GM12872 (cell line): Measurements from ENCODE around the gene OSTM1.

Experiments used
- CTCF ChIP-seq: IDR thresholded peaks from 3 replicates; pipeline ENCODE4 v1.5.1; 2011; ENCODE audit warnings: low read depth, mild to moderate bottlenecking, low read length, moderate library complexity; ENCODE audit not compliant: insufficient read depth

Gene OSTM1

GRCh38 chr6:108074359-108075144 lies at the start of gene OSTM1:
Gene OSTM1 (minus strand): TSS chr6:108074741. CDS start chr6:108074651, 90 bp downstream.
- TF ChIP-seq CTCF = no peak

GRCh38 chr6:108123946-108124345 lies 49.4 kb upstream of the OSTM1 start:
- TF ChIP-seq CTCF = no peak

GRCh38 chr6:108123481-108123929 lies 49.0 kb upstream of the OSTM1 start:
- TF ChIP-seq CTCF = no peak

- TF ChIP-seq CTCF = no peak
Observed at GRCh38 chr6:108121612-108122011, 47.1 kb upstream of the OSTM1 start.

- no peak for TF ChIP-seq CTCF
Observed at GRCh38 chr6:108120311-108120710, 45.8 kb upstream of the OSTM1 start.

GRCh38 chr6:108119769-108120141 lies 45.2 kb upstream of the OSTM1 start:
- TF ChIP-seq CTCF = no peak

GRCh38 chr6:108118810-108119768 lies 44.5 kb upstream of the OSTM1 start:
- TF ChIP-seq CTCF = no peak
